Peyer's patch (tissue), 4 donors: ENCODE measurements around the gene DKK1. TPM values are rescaled to one million over a fixed set of nuclear protein-coding genes. Genes with fewer than 3 reads are reported as not detected.

ENCODE experiments used
- DNase-seq, 3 donors: peaks; one replicate each; pipeline ENCODE4 v3.0.0-alpha.2; 2017 to 2019
- H3K27ac ChIP-seq, 4 donors: fragments of 200-600 bp; sonication (generic); one replicate each; pipeline ENCODE4 v1.5.1; 2016 to 2019
- H3K27me3 ChIP-seq, 2 donors: fragments of 200-600 bp; sonication (generic); one replicate each; pipeline ENCODE4 v1.5.1; 2019
- H3K36me3 ChIP-seq, 3 donors: fragments of 200-600 bp; sonication (generic); one replicate each; pipeline ENCODE4 v1.5.1; 2016 to 2019
- H3K4me1 ChIP-seq, 4 donors: fragments of 200-600 bp; sonication (generic); one replicate each; pipeline ENCODE4 v1.5.1; 2016 to 2019
- H3K4me3 ChIP-seq, 4 donors: fragments of 200-600 bp; sonication (generic); 1 replicate in 3 of 4; 2 replicates in 1 of 4; pipeline ENCODE4 v1.5.1; 2016 to 2019; ENCODE audit warnings: mild to moderate bottlenecking in 1 of 4
- H3K9me3 ChIP-seq, 4 donors: fragments of 200-600 bp; sonication (generic); one replicate each; pipeline ENCODE4 v1.5.1; 2016 to 2019; ENCODE audit warnings: mild to moderate bottlenecking in 1 of 4
- POLR2A ChIP-seq, 2 donors: fragments of 450-650 bp; IDR thresholded peaks; one replicate each; pipeline ENCODE4 v1.5.1; 2017; ENCODE audit warnings: antibody characterized with exemption in 2 of 2, mild to moderate bottlenecking in 2 of 2, moderate library complexity in 2 of 2
- total RNA-seq, 4 donors: library from RNA; depleted of rRNA; stranded (reverse); fragments of >200 nt; gene quantifications; one replicate each; pipeline ENCODE4 v1.1.0, GENCODE V29; 2016
- TF ChIP-seq, protein P1 (sequence below), 6 experiments: fragments of 450-650 bp in 4 of 6; fragments of 200-600 bp in 2 of 6; sonication (generic) in 1 of 6; IDR thresholded peaks; one replicate each; pipeline ENCODE4 v1.5.1; 2017 to 2019; ENCODE audit warnings: antibody characterized with exemption in 6 of 6, mild to moderate bottlenecking in 3 of 6, moderate library complexity in 1 of 6

DKK1 gene
- total RNA-seq, 4 donors from 2014 or later, result 0.54 TPM; not detected in 3

DNA sequence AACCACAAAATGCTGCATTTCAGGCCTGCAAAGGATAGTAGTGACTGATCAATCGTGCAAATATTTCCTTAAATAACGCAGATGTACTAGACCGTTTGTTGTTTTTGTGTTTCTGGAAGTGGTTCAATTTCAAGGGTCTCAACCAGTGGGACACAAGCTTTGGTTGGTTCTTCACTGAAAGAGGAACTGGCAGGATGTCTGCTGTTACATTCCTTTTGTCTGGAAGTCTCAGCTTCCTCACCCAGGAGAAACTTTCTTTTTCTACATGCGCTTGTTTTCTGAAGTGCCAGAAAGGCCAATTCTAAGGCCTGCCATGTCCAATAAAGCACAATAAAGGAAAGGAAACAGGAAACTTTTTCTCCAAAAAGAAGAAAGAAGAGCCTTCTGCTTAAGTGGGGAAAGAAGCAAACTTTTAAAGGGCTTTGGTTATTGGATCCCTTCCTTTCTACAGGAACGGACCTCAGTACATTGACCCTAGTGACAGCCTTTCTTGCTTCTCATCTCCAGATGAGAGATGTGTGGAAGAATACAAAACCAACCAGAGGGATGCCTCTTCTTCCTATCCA lies 4.1 kb downstream of the DKK1 start:
- DNase-seq, result no peak
- H3K27me3 ChIP-seq, result no peaks in the 10 kb centered on the region
- no peak overlapping the region for H3K27ac ChIP-seq
- no peak overlapping the region for H3K4me3 ChIP-seq
- no peaks in the 10 kb centered on the region for H3K36me3 ChIP-seq
- H3K4me1 ChIP-seq, result peaks cover 0 to 16% (median 0%) of the 10 kb centered on the region in 4 donors
- no peaks in the 10 kb centered on the region for H3K9me3 ChIP-seq
- TF ChIP-seq, protein P1, sequence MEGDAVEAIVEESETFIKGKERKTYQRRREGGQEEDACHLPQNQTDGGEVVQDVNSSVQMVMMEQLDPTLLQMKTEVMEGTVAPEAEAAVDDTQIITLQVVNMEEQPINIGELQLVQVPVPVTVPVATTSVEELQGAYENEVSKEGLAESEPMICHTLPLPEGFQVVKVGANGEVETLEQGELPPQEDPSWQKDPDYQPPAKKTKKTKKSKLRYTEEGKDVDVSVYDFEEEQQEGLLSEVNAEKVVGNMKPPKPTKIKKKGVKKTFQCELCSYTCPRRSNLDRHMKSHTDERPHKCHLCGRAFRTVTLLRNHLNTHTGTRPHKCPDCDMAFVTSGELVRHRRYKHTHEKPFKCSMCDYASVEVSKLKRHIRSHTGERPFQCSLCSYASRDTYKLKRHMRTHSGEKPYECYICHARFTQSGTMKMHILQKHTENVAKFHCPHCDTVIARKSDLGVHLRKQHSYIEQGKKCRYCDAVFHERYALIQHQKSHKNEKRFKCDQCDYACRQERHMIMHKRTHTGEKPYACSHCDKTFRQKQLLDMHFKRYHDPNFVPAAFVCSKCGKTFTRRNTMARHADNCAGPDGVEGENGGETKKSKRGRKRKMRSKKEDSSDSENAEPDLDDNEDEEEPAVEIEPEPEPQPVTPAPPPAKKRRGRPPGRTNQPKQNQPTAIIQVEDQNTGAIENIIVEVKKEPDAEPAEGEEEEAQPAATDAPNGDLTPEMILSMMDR (IDR thresholded peaks at IDR 0.05), result no peak
- no peak for TF ChIP-seq POLR2A (IDR thresholded peaks at IDR 0.05)

DNA sequence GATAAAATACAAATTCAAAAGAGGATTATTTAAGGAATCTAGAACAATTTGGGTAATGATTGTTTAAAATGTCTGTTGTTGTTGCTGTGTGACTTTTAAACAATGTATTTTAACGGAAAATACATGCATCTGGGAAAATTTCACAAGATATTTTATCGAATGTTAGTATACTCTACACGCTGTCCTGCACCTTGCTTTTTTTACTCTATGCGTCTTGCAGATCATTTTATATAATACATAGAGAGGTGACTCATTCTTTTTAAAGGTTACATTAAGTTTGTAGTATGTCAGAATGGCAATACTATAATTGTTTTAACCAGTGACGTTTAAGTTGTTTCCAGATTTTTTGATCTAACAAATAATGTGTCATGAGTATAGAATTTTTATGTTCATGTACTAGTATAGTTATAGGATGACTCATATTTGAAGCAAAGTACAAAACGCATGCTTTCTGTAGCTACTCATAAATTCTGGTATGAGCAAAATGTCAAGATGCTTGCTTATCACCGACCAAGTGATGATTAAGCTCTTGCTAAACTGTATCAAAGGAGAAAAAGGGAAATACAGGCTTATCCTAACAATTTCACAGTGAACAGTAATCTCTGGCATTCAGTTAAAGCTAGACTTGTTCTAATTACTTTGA lies 4.9 kb downstream of the DKK1 start:
- TF ChIP-seq POLR2A (IDR thresholded peaks at IDR 0.05), result no peak
- TF ChIP-seq, protein P1 (IDR thresholded peaks at IDR 0.05), result no peak
- DNase-seq, result no peak
- peaks cover 0 to 9% (median 0%) of the 10 kb centered on the region in 4 donors for H3K4me1 ChIP-seq

DNA sequence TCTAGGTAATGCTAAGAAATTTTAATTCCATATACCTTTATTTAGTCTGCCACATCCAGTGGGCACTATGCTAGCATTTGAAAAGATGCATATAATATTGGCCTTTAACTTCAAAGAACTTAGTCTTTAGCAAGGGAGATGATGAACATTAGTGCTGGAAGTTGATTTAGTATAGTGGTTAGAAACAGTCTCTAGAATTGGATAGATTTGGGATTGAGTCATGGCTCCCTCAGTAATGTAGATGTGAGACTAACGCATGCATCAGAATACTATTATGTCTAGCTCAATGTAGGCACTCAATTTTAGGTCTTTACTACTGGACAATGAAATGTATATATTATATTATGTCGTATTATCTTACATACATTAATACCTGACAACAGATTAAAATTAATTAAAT lies 5.8 kb downstream of the DKK1 start:
- no peak for DNase-seq
- H3K4me1 ChIP-seq, result peaks cover 0 to 2% (median 0%) of the 10 kb centered on the region in 4 donors
- TF ChIP-seq, protein P1 (IDR thresholded peaks at IDR 0.05), result no peak
- TF ChIP-seq POLR2A (IDR thresholded peaks at IDR 0.05), result no peak
- H3K36me3 ChIP-seq, result no peaks in the 10 kb centered on the region
- H3K4me3 ChIP-seq, result no peak overlapping the region
- H3K27ac ChIP-seq, result no peak overlapping the region
- no peaks in the 10 kb centered on the region for H3K27me3 ChIP-seq
- H3K9me3 ChIP-seq, result no peaks in the 10 kb centered on the region

More for the DNA sequence above, 4.9 kb downstream of the DKK1 start:
- Histone ChIP-seq H3K27ac (no peak overlapping the region), H3K36me3 (no peaks in the 10 kb centered on the region), H3K27me3 (no peaks in the 10 kb centered on the region), H3K4me3 (no peak overlapping the region), H3K9me3 (no peaks in the 10 kb centered on the region)

DNA sequence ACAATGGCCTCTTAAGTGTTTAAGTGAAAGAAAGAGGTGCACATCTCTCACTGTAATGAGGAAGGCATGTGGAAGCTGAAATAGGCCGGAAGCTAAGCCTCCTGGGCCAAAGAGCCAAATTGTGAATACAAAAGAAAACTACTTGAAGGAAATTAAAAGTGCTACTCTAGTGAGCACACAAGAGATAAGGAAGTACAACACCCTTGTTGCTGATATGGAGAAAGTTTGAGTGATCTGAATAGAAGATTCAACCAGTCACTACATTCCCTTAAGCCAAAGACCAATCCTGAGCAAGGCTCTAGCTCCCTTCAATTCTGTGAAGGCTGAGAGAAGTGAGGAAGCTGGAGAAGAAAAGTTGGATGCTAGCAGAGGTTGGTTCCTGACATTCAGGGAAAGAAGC lies 8.2 kb downstream of the DKK1 start:
- Histone ChIP-seq H3K4me1 (no peaks in the 10 kb centered on the region), H3K4me3 (no peak overlapping the region), H3K27me3 (no peaks in the 10 kb centered on the region), H3K9me3 (no peaks in the 10 kb centered on the region), H3K27ac (no peak overlapping the region), H3K36me3 (no peaks in the 10 kb centered on the region)
- TF ChIP-seq, protein P1 (IDR thresholded peaks at IDR 0.05), result no peak
- TF ChIP-seq POLR2A (IDR thresholded peaks at IDR 0.05), result no peak
- no peak for DNase-seq

DNA sequence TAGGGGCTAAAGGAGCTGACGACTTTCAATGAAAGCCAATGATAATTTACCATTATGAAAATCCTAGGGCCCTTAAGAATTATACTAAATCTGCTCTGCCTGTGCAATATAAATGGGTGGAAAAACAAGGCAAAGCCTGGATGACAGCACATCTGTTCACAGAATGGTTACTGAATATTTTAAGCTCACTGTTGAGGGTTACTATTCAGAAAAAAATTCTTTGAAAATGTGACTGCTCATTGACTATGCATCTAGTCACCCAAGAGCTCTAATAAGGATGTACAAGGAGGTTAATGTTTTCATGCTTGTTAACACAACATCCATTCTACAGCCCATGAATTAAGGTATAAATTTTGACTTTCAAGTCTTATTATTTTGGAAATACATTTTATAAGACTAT lies 8.9 kb downstream of the DKK1 start:
- no peak for TF ChIP-seq POLR2A (IDR thresholded peaks at IDR 0.05)
- TF ChIP-seq, protein P1 (IDR thresholded peaks at IDR 0.05), result no peak
- DNase-seq, result no peak
- Histone ChIP-seq H3K4me1 (no peaks in the 10 kb centered on the region), H3K36me3 (no peaks in the 10 kb centered on the region), H3K27ac (no peak overlapping the region), H3K4me3 (no peak overlapping the region), H3K9me3 (no peaks in the 10 kb centered on the region), H3K27me3 (no peaks in the 10 kb centered on the region)
